Coronary artery (tissue), 2 donors: Measurements from ENCODE around the gene STEAP1B.

Experiments used
- DNase-seq: peaks from one replicate; pipeline ENCODE4 v3.0.0-alpha.2; 2017; ENCODE audit warnings: low spot score
- H3K27ac ChIP-seq, 2 donors: fragments of 200-600 bp; sonication (generic); one replicate each; pipeline ENCODE4 v1.5.1; 2016 to 2019
- H3K4me3 ChIP-seq: fragments of 200-600 bp; sonication (generic); 2 replicates; pipeline ENCODE4 v1.5.1; 2016; ENCODE audit warnings: mild to moderate bottlenecking, moderate library complexity
- CTCF ChIP-seq: fragments of 200-600 bp; sonication (generic); IDR thresholded peaks from one replicate; pipeline ENCODE4 v1.5.1; 2019; ENCODE audit warnings: antibody characterized with exemption

Gene STEAP1B

GRCh38 chr7:22427855-22428254 is 72.1 kb downstream of the STEAP1B start:
- no peak for DNase-seq
- no peak for TF ChIP-seq CTCF
- H3K27ac ChIP-seq = no peak overlapping the region
- H3K4me3 ChIP-seq = no peak overlapping the region

- TF ChIP-seq CTCF = no peak
- H3K4me3 ChIP-seq = no peak overlapping the region
- no peak overlapping the region for H3K27ac ChIP-seq
- no peak for DNase-seq
Observed at GRCh38 chr7:22427104-22427503, 72.9 kb downstream of the STEAP1B start.

GRCh38 chr7:22426463-22427094 is 73.4 kb downstream of the STEAP1B start:
- Histone ChIP-seq H3K27ac (no peak overlapping the region), H3K4me3 (no peak overlapping the region)
- no peak for DNase-seq
- TF ChIP-seq CTCF = no peak

- no peak overlapping the region for H3K4me3 ChIP-seq
- DNase-seq = no peak
- no peak for TF ChIP-seq CTCF
- no peak overlapping the region for H3K27ac ChIP-seq
Observed at GRCh38 chr7:22425361-22425760, 74.6 kb downstream of the STEAP1B start.

GRCh38 chr7:22422831-22423615 is 77.0 kb downstream of the STEAP1B start:
- no peak for DNase-seq
- no peak overlapping the region for H3K4me3 ChIP-seq
- TF ChIP-seq CTCF = no peak
- no peak overlapping the region for H3K27ac ChIP-seq

GRCh38 chr7:22420973-22421635 is 78.9 kb downstream of the STEAP1B start:
- Histone ChIP-seq H3K4me3 (no peak overlapping the region), H3K27ac (no peak overlapping the region)
- DNase-seq = no peak
- TF ChIP-seq CTCF = no peak
